HG02642 (cell line): ENCODE results near the gene CCDC60.

Source experiments
- ATAC-seq: cut with Tn5 transposase; IDR thresholded peaks from one replicate; pipeline ENCODE4 v1.9.1; 2021; ENCODE audit warnings: mild to moderate bottlenecking; ENCODE audit not compliant: unreplicated experiment, poor library complexity

Gene CCDC60, protein sequence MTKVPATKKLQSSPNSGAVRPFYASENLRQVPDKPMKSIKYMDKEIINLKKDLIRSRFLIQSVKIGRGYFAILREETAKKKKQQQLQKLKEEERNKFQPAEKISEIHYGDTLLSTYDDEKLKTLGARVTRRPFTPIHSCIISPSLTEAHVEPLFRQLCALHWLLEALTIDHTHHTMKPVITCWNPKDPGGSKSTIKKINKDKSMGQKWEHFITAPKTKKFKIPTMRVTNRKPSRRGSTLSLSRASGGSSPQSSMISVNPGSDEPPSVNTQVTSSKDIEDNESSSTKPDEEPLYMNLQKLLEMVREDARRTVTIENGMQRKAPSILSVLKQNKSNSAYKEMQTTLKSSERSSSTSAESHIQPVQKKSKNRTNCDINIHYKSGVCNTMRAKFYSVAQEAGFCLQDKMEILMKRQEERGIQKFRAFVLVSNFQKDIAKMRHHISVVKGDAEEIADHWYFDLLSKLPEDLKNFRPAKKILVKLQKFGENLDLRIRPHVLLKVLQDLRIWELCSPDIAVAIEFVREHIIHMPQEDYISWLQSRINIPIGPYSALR

DNA sequence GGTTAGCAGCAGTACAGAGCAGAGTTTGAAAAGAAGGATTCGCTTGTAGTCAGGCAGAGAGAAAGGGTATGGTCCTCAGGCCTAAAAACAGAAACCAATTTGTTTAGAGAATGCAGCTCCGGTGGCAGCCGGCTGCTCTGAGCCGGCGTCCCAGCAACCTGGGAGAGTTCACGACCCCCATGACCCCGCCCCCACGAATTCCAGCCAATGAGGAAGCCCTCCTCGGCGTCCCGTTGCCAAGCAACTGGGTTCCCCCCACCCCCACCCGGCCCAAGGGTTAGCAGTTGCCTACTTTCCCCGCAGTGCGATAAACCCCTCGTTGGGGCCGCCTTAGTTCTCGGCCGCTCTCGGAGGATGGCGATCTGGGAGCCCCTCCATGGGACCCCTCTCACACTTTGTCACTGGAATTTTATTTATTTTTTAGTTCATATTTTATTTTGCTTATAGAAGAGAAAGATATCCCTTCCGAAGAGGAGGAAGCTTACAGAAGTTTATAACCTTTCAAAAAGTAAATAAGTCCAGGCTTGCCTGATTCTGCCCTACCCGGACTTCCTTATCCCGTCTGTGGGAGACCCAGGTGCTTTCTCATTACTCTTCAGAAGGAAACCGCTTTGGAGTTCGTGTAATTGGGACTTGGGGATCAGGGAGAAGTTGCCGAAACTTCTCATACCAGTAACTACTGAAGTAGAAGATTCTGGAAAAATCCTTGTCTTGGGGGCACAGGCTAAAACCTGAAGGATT, at the start of gene CCDC60:
Gene CCDC60 (plus strand): TSS at position 300 of the 741 bp plus-strand sequence. CDS start 448 bp downstream, outside the sequence.
- no peak for ATAC-seq

DNA sequence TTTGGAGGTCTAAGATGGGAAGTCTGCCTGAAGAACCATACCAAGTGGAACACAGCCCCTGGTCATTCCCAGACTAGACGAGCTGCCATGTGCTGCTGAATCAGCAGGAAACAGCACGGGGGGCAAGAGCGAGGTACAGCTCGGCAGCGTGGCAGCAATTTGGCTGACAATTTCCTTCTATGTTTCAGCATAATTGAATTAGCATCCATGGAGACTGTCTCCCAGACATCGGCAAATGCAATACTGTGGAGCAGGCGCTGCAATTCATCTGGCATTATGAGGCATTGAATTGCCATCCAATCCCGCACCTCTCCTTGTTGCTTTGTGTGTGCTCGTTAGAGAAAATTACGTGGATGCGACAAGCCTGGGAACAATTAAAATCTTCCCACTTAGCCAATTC, 46.0 kb upstream of the CCDC60 start:
- no peak for ATAC-seq

DNA sequence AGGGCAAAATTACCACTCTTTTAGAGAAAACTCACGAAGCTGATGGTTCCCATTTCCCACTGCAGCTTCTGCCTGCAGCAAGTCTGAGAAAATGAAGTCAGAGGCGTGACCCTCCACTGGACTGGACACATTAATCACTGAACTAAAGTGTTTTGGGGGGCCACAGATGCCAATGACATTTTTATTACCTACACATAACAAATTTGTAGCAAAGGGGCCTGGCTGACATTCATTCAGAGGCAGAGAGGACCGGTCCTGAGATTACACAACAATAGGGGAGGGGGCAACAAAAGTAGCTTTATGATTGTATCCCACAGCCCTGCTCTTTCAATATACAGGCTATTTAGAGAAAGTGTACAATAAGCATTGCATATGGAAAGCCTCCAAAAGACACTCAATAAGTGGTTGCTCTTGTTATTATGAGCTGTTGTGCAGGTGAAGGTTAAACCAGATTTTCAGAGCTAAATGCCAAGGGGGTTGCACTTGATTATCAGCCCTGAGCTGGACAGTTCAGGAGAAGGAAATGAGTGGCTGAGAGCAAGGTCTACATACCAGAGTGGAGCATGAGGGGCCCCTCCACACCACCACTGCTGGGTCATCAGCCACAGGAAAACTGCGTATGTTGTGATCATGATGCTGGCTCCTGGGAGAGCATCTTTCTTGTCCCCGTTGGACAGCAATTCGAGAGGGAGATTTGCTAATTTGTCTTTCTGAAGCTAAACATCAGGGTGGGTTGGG, 41.5 kb upstream of the CCDC60 start:
- no peak for ATAC-seq

DNA sequence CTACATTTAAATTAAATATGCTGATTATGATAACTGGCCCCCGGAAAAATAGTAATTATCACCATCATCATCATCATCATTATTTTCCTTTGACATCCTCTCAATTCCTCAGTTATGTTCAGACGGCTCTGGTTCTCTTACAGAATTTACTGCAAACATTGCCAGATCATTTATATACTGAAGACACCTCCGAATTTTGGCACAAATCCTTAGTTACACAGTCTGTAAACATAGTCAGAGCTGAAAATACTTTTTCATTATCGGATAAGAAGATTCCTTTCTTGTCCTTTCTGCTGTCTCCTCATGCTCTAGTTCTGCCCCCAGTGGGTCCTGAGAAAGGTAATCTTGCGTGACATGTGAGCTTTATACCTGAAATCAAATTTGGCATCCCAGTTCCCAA, 40.3 kb upstream of the CCDC60 start:
- ATAC-seq, result no peak

DNA sequence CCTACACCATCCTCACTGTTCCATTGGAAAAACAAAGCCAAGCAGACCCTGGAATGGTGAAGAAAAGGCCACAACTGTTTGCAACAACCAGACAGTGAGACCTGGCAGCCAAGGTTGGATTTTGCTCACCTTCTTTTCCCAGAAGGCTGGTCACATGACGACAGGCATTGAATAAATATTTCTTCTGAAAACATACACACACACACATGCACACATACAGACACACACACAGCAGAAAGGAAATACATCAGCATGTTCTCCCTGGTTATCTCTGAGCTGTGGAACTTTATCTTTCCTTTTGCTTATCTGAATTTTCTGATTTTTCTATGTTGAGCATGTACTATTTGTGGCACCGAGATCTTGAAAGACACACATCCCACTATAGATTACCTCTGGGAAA, 38.0 kb upstream of the CCDC60 start:
- ATAC-seq, result no peak

DNA sequence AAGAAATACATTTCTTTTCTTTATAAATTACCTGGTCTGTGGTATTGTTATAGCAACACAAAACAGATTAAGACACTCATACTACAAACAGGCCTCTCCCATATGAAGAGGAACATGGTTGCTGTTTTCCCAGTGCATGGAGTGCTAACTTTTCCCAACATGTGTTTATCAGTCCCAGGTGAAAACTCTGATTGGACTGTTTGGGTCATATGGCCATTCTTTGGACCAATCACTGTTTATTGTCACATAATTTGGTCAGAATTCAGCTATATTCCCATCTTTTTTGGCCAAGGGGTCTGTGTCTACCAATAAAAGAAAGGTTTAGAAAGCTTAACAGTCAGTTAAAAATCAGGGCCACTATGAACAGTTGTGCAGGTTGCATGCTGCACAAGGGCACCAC, 35.4 kb upstream of the CCDC60 start:
- ATAC-seq, result no peak

DNA sequence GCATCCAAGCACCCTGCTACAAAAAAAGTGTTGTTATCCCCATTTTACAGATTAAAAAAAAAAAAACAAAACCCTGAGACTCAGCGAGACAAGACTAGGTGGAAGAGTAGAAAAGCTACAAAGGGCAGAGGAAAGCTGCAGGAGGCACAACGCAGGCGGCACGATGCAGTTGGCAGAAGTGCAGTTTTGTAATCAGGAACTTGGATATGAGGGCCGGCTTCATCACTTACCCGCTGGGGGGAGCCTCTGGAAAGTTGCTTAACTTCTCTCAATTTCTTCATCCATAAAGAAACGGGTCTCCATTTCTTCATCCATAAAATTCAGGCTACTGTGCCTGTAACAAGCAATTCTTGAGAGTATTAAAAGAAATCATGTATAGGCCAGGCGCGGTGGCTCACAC, 33.1 kb upstream of the CCDC60 start:
- no peak for ATAC-seq

DNA sequence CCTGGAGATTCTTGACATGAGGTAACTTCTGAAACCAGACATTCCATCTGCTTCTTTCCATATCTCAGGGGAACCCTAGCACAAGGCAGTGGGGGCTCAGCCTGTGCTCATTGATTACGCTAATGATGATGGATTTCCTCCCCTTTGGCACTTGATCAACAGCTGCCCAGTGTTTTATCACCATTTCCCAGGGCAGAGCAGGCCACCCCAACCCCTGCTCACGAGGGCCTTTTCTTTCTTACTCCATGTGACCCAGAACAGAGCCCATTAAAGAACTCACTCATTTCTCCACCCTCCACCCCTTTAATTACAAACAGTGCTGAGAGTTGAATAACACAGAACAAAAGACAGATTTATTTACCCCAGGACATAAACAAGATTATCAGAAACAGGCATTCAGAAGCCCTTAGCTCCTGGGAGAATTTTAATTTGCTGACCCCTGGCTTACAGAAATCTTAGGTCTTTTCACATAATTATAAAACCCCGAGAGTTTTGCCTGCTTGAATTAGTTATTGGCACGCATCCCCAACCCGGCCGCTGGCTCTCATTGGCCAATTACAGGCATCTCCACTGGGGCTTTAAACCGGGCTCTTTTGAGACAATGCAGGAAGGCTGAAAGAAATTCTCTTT, 32.0 kb upstream of the CCDC60 start:
- ATAC-seq, result no peak

DNA sequence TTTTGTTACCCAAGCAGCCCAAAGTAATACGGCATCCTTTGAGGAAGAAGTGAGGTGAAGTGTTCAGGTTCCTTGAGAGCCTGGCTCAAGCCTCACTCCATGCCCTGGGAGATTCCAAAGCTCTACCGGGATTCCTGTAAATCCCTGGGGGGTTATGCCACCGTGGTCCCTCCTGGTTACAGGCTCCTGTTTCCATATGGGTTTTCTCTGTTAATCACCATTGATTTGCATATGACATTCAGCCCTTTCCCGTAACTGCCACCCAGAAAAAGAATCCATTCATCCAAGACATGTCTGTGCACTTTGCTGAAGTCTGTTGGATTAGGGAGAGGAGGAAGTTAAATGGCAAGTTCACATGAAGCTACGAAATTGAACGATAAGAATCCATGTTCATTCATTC, 27.9 kb upstream of the CCDC60 start:
- no peak for ATAC-seq

DNA sequence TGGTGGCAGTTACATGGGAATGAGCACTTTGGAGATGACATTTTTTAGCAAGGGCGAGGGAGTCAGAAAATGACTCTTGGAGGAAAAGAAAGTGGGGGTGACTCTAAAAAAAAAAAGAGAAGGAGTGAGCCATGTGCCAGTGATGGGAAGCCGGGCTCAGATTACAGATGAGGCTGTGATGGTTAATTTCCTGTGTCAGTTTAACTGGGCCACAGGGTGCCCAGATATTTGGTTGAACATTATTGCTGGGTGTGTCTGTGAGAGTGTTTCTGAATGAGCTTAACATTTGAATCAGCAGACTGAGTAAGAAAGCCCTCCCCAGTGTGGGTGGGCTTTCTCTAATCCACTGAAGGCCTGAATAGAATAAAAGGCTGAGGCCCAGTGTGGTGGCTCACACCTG, 26.8 kb upstream of the CCDC60 start:
- no peak for ATAC-seq

DNA sequence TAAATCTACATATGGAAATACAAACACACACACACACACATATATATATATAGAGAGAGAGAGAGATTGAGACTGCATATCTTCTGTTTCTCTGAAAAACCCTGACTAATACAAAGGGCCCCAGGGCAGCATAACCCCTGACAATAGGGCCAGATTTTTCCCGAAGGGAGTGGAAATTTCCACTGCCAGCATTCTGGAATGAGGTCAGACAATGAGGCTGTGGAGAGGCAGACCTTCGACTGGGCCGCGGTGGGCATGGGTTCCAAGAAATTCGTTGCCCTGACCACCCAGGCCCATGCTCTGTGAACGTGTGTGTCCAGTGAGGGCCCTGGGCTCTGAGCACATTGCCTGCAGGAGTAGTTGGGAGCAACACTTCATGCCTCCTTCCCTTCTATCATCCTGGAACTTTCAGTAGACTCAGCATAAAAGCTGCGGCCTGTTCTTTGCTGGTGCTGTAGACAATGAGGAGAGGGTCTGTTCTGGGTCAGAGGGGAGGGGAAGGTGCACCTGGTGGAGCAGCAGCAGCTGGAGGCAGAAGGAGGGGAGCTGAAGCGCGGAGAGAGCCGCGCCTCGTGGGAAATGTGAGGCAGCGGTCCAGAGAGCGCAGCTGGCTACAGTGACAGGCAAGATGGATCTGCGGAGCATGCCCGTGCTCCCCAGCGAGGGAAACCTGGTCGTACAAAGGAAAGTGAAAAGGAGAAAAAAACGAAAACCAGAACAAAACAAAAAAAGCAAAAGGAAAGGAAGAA, 25.6 kb upstream of the CCDC60 start:
- no peak for ATAC-seq

DNA sequence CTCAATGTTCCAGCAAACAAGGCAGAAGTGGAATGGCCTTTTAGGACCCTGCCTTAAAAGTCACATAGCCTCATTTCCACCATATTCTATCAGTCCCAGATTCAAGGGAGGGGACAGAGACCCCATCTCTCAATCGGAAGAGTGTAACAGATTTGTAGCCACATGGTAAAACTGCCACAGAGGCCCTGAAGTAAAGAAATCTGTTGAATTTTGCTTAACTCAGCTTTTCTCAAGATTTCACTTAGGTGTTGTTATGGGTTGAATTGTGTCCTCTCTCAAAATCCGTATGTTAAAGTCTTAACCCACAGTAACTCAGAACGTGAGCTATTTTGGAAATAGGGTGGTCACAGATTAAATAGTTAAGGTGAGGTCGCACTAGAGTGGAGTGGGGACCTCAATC, 22.7 kb upstream of the CCDC60 start:
- ATAC-seq, result no peak

DNA sequence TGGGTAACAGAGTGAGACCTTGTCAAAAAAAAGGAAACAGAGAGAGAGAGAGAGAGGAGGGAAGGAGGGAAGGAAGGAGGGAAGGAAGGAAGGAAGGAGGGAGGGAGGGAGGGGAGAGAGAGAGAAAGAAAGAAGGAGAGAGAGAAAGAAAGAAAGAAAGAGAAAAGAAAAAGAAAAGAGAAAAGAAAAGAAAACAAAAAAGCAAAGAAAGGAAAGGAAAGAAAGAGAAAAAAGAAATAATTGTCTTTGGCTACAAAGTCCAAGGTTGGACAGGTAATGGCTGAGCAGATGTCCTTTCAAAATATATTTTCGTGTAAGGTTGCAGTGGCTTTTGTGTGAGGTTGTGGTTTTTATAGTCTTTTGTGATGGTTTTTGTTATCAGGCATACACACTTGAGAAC, 21.6 kb upstream of the CCDC60 start:
- ATAC-seq, result no peak

DNA sequence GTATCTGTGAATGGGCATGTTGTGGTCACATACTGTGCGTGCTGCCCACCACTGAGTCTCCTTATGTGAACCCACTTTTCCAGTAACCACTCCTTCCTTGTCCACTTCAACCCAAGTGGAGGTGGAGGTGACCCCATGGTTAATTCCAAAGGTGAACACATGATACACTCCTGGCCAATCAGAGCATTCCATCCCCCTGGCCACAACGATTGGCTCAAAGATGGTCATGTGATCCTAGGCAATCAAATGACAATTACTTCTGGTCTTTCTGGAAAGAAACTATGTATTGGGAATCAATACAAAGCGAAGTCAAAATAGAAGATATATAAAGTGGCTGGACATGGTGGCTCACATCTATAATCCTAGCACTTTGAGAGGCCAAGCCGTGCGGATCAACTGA, 20.2 kb upstream of the CCDC60 start:
- ATAC-seq, result no peak

DNA sequence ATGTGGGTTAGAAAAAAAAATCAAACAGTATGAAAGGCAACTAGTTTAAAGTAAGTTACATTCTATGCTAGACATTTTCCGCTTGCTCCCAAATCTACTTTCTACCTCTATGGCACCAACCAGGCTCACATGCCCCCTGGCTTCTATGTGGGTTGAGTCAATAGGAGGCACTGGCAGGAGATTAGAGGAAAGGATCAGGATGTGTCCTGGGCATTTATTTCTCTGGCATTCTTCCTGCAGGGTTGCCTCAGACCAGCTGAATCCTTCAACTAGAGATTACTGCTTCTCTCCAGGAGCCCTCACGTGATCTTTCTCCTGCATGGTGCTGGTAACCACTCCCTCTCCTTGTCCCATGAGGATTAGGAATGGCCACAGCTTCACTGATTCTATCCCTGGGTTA, 14.9 kb upstream of the CCDC60 start:
- no peak for ATAC-seq

DNA sequence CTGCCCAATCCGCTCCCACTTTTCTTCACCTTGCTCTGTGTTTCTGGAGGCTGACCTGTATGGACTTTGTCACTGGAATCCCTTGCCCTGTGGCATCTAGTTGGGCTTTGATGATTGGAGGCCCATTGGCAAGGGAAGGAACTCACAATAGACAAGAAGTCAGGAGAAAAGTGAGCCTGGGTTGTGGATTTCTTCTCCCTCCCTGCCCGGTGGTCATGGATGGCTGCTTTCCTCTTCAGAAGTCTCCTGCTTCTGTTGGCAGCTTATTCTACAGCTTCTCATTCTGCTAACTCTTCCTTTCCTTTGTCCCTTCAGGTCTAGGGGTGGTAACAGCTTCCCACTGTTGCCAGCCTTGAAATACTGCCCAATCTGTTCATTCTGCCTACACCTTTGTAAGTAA, 13.9 kb upstream of the CCDC60 start:
- ATAC-seq, result no peak

DNA sequence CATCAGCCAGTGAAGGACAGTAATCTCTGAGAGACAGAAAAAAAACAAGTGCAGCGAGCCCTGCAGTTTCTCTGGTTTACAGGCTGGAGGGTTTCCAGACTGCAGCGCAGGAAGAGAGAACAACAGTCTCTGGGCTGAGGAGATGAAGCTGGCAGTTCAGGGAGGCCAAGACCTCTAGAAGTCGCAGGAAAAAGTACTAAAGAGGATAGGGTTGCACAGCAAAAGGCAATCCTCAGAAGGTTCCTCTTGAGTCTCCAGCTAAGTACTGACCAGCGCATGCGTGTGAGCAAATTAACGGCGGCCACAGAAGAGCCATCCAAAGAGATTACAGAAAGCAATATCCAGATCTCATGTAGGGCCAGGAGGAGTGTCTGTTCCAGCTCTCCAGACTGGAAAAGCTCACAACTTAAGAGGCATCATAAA, 12.2 kb upstream of the CCDC60 start:
- ATAC-seq, result no peak

DNA sequence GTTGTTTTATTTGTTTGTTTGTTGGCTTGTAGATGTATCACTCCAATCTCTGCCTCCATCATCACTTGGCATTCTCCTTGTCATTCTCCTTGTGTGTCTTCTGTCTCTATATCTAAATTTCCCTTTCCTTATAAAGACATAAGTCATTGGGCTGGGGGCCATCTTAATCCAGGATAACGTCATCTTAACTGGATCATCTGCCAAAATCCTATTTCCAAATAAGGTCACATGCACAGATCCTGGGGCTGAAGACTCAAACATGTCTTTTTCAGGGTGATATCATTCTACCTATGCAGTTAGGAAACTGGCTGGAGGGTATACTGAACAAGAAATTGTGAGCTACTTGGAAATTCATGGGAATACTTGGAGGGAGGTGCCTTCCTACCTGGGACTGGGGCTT, 8.7 kb upstream of the CCDC60 start:
- ATAC-seq, result no peak

DNA sequence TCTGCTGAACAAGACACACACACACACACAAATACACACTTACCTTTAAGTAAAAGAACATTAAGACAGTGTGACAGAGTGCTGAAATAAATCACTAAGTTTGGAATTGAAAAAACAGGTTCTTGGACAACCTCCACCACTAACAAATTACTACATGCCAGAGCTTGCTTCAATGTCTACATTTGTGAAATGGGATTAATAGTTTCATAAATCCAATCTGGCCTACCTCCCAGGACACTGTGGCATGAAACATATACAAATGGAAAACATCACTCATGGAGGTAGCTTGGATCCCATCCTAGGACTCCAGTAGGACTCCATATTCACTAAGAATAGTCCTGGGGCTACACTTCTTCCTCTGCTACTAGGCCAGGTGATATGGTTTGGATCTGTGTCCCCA, 8.2 kb upstream of the CCDC60 start:
- no peak for ATAC-seq

DNA sequence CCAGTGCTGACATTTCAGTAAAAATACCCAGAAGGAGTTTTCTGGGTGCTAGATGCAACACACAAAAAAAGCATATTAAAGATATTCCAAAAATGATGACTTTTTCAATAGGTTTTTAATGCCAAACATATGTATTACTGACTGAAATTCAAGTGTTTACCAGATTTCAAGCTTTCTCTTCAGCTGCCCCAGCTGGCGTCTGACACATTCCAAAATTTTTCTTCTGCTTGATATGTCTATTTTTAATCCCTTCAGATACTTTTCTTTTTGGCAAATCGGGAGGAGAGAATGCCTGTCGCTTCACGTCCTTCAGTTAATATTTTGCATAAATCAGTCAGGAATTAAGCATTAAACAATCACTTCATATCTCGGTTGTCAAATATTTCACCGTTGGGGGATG, 7.1 kb upstream of the CCDC60 start:
- ATAC-seq, result no peak
